ENCODE data around the gene TMEM86A.

GRCh38 chr11:18705651-18706281, 7.2 kb downstream of the TMEM86A start:
- TF ChIP-seq CTCF (conservative IDR thresholded peaks at IDR 0.05; ENCODE audit: low read length), result no peak
- no peak for TF ChIP-seq EZH2phosphoT487 (IDR thresholded peaks at IDR 0.05; ENCODE audit: borderline replicate concordance, low read depth, low read length)

Data from OCI-LY7 (cell line).